ENCODE measurements around the gene ATRNL1.

Gene ATRNL1

DNA sequence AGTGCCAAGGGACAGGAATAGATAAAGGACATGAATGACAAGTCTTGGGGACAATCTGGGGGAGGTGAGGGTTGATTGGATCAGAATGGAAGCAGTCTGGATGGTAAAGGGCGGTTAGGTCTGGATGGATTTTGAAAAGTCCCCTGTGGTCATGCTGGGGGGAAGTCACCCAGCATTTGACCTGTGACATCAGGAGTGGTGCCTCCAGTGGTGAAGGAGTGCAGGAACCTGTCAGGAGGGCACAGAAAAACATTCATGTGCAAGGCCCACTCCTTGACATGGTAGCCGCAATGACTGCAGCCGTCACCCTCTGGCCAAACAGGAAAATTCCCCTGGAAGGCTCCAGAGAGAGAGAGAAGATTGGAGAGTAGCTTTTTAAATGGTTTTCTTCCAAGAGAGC lies 875.1 kb downstream of the ATRNL1 start:
- Histone ChIP-seq H2AFZ (ENCODE audit: low read length) (no peak overlapping the region), H3K27ac (ENCODE audit: low read depth, low read length, poor library complexity, severe bottlenecking) (no peak overlapping the region), H3K36me3 (ENCODE audit: insufficient read depth, low read length) (no peaks in the 10 kb centered on the region), H3K79me2 (ENCODE audit: insufficient read depth, low read length) (no peaks in the 10 kb centered on the region), H3K9me3 (ENCODE audit: low read length) (no peaks in the 10 kb centered on the region), H3K9me2 (ENCODE audit: low read depth, low read length) (no peaks in the 10 kb centered on the region), H3K4me1 (ENCODE audit: insufficient read depth, low read length, severe bottlenecking) (no peaks in the 10 kb centered on the region), H4K20me1 (ENCODE audit: insufficient read depth, low read length) (no peaks in the 10 kb centered on the region), H3K27me3 (ENCODE audit: insufficient read depth, low read length) (no peaks in the 10 kb centered on the region), H3K4me3 (ENCODE audit: low read depth, low read length, poor library complexity, severe bottlenecking) (no peak overlapping the region), H3F3A (ENCODE audit: insufficient read depth, low read length) (no peaks in the 10 kb centered on the region), H3K4me2 (ENCODE audit: low read length) (no peak overlapping the region), H3K9ac (ENCODE audit: low read length) (no peak overlapping the region)
- TF ChIP-seq, protein P1, sequence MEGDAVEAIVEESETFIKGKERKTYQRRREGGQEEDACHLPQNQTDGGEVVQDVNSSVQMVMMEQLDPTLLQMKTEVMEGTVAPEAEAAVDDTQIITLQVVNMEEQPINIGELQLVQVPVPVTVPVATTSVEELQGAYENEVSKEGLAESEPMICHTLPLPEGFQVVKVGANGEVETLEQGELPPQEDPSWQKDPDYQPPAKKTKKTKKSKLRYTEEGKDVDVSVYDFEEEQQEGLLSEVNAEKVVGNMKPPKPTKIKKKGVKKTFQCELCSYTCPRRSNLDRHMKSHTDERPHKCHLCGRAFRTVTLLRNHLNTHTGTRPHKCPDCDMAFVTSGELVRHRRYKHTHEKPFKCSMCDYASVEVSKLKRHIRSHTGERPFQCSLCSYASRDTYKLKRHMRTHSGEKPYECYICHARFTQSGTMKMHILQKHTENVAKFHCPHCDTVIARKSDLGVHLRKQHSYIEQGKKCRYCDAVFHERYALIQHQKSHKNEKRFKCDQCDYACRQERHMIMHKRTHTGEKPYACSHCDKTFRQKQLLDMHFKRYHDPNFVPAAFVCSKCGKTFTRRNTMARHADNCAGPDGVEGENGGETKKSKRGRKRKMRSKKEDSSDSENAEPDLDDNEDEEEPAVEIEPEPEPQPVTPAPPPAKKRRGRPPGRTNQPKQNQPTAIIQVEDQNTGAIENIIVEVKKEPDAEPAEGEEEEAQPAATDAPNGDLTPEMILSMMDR (IDR thresholded peaks at IDR 0.05; ENCODE audit: low read length), result no peak
- no peak for TF ChIP-seq EZH2 (IDR thresholded peaks at IDR 0.05; ENCODE audit: borderline replicate concordance, low read length)

DNA sequence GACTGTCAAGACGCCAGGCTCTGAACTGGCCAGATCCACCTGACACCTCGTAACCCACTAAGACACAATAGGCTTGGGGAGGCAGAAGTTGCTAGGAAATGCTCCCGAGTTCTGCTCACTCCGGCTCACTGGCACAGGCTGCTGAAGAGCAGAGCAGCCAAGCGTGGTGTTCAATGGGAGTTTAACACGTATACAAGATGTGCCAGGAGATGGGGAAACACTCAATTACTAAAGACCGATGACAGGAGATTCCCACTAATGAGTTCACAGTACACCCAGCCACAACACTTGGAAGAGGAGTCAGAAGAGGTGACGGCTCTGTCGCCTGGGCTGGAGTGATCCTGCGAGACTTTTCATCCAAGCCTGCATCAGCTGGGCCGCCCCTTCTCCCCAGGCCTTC lies 876.4 kb downstream of the ATRNL1 start:
- no peaks in the 10 kb centered on the region for H3K4me1 ChIP-seq (ENCODE audit: insufficient read depth, low read length, severe bottlenecking)
- no peaks in the 10 kb centered on the region for H3K9me2 ChIP-seq (ENCODE audit: low read depth, low read length)
- H4K20me1 ChIP-seq (ENCODE audit: insufficient read depth, low read length), result no peaks in the 10 kb centered on the region
- no peak overlapping the region for H3K9ac ChIP-seq (ENCODE audit: low read length)
- H3K27ac ChIP-seq (ENCODE audit: low read depth, low read length, poor library complexity, severe bottlenecking), result no peak overlapping the region
- no peaks in the 10 kb centered on the region for H3K36me3 ChIP-seq (ENCODE audit: insufficient read depth, low read length)
- H3K4me2 ChIP-seq (ENCODE audit: low read length), result no peak overlapping the region
- H3K9me3 ChIP-seq (ENCODE audit: low read length), result no peaks in the 10 kb centered on the region
- no peak overlapping the region for H2AFZ ChIP-seq (ENCODE audit: low read length)
- no peaks in the 10 kb centered on the region for H3K27me3 ChIP-seq (ENCODE audit: insufficient read depth, low read length)
- no peak overlapping the region for H3K4me3 ChIP-seq (ENCODE audit: low read depth, low read length, poor library complexity, severe bottlenecking)
- TF ChIP-seq EZH2 (IDR thresholded peaks at IDR 0.05; ENCODE audit: borderline replicate concordance, low read length), result no peak
- TF ChIP-seq, protein P1 (IDR thresholded peaks at IDR 0.05; ENCODE audit: low read length), result no peak
- H3K79me2 ChIP-seq (ENCODE audit: insufficient read depth, low read length), result no peaks in the 10 kb centered on the region
- no peaks in the 10 kb centered on the region for H3F3A ChIP-seq (ENCODE audit: insufficient read depth, low read length)

DNA sequence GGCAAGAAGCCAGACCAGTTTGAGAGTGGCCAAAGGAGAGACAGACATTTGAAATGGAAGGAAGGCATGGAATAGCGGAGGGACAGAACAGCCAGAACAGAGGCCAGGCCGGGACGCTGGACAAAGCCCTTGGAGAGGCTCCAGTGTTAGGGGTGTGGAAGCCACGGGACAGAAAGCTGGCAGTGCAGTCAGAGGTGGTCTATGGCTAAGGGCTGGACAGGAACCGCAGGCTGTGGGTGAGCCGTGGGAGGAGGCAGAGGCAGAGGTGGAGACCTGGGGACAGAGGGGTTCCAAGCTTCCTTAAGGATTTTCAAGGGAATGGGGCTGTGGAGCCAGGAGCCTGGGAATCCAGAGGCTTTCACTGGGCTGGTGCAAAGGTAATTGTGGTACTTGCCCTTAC lies 878.8 kb downstream of the ATRNL1 start:
- no peaks in the 10 kb centered on the region for H3K36me3 ChIP-seq (ENCODE audit: insufficient read depth, low read length)
- H3K4me1 ChIP-seq (ENCODE audit: insufficient read depth, low read length, severe bottlenecking), result no peaks in the 10 kb centered on the region
- H3K4me3 ChIP-seq (ENCODE audit: low read depth, low read length, poor library complexity, severe bottlenecking), result no peak overlapping the region
- H3K27me3 ChIP-seq (ENCODE audit: insufficient read depth, low read length), result no peaks in the 10 kb centered on the region
- no peak overlapping the region for H2AFZ ChIP-seq (ENCODE audit: low read length)
- no peak overlapping the region for H3K9ac ChIP-seq (ENCODE audit: low read length)
- no peak overlapping the region for H3K4me2 ChIP-seq (ENCODE audit: low read length)
- TF ChIP-seq EZH2 (IDR thresholded peaks at IDR 0.05; ENCODE audit: borderline replicate concordance, low read length), result no peak
- TF ChIP-seq, protein P1 (IDR thresholded peaks at IDR 0.05; ENCODE audit: low read length), result no peak
- H4K20me1 ChIP-seq (ENCODE audit: insufficient read depth, low read length), result no peaks in the 10 kb centered on the region
- no peaks in the 10 kb centered on the region for H3K79me2 ChIP-seq (ENCODE audit: insufficient read depth, low read length)
- H3K27ac ChIP-seq (ENCODE audit: low read depth, low read length, poor library complexity, severe bottlenecking), result no peak overlapping the region
- no peaks in the 10 kb centered on the region for H3K9me3 ChIP-seq (ENCODE audit: low read length)
- H3F3A ChIP-seq (ENCODE audit: insufficient read depth, low read length), result no peaks in the 10 kb centered on the region
- no peaks in the 10 kb centered on the region for H3K9me2 ChIP-seq (ENCODE audit: low read depth, low read length)

All from OCI-LY1 (cell line).